ENCODE data around the gene NMD3.
"Not testable (repeated sequence)": the region's sequence is repeated elsewhere in the genome, so short reads cannot be mapped to it uniquely, and the experiment has no call there.

Gene NMD3

DNA sequence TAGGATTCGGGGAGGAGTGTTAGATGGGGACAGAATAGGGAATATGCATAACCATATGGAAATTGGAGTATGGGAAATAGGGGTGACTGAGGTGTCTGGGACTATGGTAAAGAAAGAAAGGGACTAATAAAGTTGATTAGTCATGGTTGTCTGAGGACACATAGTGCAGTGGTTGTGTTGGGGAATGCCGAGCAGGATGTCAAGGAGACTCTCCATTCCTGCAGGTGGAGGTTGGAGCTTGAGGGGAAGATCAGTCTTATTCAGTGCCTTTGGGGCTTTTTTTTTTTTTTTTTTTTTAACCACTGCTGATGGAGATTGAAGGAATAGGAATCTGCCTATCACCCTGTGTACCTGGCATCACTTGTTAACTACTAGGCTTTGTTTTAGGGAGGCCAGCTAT lies 10.8 kb downstream of the NMD3 start:
- no peak for DNase-seq

DNA sequence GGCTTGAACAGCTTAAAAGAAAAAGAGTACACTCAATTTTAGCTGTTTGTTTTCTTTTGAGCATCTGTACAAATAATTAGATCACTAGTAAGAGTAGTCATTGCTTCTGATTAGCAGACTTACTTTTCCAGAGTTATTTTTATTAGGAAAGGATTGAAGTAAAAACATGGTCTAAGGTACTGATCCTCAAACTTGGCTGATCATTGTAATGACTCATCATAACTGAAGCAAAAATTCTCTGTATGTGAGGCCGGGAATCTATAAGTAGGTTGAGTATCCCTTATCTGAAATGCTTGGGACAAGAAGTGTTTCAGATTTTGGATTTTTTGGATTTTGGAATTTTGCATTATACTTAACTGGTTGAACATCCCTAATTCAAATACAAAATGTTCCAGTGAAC lies 12.4 kb downstream of the NMD3 start:
- no peak for DNase-seq

DNA sequence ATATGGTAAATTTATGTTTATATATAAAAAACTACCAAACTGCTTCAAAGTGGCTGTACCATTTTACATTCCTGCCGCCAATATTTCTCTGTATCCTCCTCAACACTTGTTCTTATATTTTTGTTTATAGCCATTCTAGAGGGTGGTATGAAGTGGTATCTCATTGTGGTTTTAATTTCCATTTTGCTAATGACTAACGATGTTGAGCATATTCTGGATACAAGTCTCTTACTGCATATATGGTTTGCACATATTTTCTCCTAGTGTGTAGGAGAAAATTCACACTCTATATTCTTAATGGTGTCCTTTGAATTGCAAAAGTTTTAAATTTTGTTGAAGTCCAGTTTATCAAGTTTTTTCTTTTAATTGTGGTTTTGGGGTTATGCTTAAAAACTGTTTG lies 15.1 kb downstream of the NMD3 start:
- DNase-seq = no peak

DNA sequence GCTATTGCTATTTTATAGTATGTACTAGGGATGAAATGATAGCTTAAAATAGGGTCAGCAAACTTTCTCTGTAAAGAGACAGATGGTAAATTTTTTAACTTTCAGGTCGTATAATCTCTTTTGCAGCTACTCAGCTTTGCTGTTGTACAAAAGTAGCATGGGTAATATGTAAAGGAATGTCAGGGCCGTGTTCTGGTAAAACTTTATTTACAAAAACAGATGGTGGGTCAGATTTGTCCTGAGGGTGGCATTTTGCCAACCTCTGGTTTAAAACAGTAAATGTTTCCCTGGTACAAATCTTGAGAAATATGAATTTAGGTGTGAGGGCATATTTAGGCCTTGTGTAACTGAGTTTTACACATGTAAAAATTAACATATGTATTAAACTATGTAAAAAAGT lies 18.6 kb downstream of the NMD3 start:
- no peak for DNase-seq

DNA sequence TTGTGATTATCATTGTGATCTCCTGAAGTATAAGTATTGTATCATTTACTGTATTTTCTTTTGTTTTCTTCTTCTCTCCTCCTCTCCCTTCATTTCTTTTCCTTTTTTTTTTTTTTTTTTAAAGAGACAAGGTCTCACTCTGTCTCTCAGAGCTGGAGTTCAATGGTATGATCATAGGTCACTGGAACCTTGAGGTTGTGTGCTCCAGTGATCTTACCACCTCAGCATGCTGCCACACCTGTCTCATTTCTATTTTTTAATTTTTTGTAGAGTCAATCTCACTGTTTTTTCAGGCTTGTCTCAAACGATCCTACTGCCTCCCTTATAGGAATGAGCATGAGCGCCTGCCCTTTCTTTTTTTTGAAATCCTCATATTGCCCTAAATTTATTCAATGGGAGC lies 23.4 kb downstream of the NMD3 start:
- no peak for DNase-seq

DNA sequence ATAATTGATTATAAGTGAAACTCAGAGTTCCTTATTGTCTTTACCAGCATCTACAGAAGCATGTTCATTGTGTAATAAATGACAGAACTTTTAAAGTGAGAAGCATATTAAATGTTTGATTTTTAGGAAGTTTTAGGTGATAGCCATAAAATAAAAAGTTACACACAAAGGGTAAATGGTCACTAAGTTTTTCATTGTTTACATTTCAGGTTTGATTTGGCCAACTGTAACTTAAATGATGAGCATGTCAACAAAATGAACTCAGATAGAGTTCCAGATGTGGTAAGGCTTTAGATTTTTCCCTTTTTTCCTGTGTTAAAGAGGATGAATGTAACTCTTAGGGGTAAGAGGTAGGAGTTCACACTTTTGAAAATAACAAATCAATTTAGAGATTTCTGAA lies 25.9 kb downstream of the NMD3 start:
- no peak for DNase-seq

DNA sequence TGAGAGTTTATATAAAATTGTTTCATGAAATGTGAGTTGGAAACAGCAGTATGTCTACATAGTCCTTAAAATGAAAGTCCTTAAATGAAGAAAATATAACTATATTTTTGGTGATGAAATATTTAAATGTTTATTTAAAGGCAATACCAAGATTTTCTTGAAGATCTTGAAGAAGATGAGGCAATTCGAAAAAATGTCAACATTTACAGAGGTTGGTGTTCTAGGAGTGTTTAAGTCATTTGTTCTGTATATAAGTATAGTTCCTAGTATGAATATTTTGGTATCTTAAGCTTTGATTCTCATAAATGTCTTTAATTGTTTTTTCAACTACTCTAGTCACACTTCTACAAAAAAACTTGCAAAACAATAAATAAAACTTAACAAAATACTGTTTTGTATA lies 29.0 kb downstream of the NMD3 start:
- DNase-seq = no peak

DNA sequence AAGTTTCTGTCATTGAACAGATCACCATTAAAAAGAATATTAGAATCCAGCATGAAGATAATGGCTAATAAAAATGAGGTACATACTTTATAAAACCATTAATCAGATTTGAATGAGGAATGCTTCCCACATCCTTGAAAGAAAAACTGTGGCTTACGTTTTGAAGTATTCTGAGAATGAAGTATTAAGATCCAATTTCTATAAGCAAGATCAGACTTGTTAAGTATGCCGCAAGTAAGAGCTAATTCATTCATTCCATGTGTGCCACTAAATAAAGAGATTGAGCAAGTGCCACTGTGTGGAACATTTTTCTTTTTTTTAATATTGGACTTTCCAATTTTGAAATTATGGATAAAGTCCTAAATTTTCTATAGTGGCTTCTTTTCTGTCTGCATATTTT lies 30.6 kb downstream of the NMD3 start:
- no peak for DNase-seq

DNA sequence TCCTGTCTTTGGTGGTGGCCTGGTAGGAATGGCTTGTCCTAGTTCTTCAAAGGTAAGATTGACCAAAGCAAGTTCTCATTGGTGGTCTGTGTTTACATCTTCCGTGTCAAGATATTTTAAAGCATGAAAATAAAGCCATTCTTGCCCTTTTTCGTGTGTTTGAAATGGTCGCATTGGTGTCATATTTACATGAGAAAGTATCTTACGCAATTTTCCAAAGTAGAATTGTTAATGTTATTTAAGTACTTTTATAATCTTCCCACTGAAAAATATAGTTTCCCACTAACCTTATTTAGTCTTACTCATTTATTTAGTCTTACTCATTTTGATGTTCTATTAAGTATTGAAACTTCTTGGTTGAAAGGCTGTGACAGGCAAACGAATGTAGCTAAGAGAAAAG lies 31.0 kb downstream of the NMD3 start:
- DNase-seq = no peak

DNA sequence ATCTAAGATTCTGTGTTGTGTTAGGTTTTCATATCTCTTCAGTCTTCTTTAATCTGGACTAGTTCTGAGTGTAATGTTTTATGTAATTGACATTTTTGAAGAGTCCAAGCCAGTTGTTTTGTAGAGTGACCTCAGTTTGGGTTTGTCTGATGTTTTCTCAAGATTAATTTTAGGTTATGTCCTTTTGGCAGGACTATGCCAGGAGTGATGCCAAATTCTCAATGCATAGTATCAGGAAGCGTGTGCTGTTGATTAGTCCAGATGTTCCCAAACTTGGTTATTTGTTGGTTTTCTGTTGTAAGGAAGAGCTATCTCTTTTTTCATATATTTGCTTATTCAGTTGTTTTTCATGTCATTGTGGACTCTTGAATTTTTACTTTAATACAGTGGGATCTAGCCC lies 32.6 kb downstream of the NMD3 start:
- no peak for DNase-seq

DNA sequence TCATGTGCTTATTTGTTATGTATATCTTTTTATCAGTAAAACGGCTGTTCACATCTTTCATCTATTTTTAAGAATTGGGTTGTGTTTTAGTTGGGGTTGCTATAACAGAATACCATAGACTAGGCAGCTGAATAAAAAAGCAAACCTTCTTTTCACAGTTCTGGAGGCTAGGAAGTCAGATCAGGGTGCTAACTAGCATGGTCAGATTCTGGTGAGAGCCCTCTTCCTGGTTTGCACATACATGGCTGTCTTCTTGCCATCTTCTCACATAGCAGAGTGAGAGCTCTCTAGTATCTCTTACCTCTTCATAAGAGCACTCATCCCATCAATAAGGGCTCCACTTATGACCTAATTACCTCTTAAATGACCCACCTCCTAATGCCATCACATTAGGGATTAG lies 33.8 kb downstream of the NMD3 start:
- DNase-seq = no peak

DNA sequence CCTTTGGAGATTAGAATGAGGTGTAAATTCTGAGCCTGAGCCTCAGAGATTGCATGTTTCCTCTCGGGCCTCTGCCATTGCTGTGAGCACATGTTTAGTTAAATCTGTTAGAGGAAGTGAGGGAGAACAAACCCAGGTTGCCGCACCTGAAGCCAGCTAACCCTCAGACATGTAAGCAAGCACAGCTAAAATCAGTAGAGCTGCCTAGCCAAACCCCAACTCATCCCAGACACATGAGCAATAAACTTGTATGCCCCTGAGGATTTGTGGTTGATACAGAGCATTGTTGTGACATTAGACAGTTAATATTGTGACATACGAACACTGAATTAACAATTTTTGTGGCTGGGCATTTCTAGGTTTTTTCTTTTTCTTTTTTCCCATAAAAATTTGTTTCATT lies 41.9 kb downstream of the NMD3 start:
- DNase-seq = no peak

DNA sequence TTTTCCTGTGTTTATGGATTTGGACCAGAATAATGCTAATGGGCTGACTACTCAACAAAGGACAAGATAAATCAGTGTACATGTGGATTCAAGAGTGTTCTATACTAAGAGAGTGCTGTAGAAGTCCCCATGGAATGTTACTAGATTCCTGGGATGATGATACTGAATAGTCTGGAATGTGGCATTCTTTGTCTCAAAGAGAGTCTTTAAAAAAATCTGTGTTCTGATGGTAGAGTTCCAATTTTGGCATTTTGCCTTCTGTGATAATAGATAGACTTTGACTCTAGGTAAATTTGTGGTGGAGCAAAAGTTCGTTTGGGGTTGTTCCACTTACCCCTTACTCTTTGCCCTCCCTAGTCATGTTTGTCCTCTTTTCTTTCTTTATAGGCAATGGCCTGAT lies 43.7 kb downstream of the NMD3 start:
- no peak for DNase-seq

DNA sequence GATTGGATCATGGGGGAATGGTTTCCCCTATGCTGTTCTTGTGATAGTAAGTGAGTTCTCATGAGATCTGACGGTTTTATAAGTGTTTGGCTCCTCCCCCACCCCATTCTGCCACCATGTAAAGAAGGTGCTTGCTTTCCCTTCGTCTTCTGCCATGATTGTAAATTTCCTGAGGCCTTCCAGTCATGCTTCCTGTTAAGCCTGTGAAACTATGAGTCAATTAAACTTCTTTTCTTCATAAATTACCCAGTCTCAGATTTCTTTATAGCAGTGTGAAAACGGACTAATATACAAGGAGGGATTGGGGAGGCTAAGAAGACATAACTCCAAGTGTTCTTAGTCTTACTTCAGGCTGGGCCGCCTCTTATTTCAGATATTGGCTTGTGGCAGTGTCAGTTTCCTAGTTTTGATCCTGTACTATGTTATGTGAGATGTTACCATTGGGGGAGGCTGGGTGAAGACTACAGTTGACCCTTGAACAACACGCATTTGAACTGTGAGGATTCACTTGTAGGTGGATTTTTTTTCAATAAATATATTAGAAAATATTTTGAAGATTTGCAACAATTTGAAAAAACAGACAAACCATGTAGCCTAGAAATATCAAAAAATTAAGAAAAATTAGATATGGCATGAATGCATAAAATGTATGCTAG lies 44.9 kb downstream of the NMD3 start:
- no peak for DNase-seq

DNA sequence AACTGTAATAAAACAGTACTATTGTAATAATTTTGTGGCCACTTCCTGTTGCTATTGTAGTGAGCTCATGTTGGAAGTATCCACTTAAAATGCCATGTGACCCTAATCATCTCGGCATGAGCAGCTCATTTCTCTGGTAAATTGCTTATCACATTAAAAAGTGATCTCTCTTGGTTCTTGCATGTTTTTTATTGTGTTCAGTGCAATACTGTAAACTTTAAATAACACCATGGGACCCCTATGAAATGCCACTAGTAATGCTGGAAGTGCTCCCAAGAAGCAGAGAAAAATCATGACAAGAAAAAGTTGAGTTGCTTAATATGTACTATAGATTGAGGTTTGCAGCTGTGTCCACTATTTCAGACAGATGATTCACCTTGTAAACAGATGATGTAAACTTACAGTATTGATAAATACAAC lies 45.6 kb downstream of the NMD3 start:
- DNase-seq = no peak

DNA sequence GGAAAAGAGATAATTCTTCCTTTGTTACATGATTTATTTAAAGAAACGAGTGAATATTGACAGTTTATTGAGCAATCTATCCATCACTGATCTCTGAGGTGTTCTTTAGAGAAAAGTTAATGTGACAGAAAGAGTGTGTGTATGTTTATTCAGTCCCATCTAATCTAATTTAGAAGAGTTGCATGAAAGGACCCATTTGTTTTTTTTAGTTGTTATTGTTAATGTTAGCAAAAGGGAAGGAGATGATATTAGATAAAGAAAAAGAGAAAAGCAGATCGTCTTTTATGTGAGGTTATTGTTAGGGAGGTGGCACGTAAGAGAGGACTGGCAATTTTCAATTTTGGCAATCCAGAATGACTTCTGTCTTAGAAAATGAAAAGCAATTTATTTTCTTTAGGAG lies 46.5 kb downstream of the NMD3 start:
- DNase-seq = no peak

DNA sequence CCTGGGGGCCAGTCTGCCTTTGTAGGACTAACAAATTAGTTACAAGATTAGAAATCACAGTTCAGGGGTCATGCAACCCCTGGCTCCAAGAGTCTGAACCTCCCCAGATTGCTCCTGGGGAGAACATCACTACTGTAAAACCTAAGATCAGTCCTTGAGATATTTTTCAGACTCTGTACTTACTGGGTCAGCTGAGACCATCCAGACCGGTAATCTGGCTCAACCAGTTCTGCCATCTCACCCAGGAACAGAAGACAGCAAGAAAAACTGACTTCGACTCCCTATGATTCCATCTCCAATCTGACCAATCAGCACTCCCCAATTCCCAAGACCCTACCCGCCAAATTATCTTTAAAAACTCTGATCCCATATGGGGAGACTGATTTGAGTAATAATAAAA lies 47.5 kb downstream of the NMD3 start:
- no peak for DNase-seq

DNA sequence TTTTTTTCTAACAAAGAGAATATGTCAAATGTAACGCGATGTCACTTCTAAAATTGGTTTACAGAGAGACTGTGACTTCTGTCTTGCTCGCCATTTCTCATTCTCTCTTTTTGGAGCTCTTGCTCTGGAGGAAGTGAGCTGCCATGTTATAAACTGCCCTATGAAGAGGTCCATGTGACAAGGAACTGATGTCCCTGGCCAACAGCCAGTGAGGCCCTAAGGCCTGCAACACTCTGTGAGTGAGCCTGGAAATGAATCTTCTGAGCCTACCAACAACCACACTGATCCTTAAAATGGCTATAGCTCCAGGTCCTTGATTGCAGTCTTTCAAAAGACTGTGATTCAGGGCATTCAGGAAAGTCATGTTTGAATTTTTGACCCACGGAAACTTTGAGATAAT lies 49.9 kb downstream of the NMD3 start:
- DNase-seq = no peak

DNA sequence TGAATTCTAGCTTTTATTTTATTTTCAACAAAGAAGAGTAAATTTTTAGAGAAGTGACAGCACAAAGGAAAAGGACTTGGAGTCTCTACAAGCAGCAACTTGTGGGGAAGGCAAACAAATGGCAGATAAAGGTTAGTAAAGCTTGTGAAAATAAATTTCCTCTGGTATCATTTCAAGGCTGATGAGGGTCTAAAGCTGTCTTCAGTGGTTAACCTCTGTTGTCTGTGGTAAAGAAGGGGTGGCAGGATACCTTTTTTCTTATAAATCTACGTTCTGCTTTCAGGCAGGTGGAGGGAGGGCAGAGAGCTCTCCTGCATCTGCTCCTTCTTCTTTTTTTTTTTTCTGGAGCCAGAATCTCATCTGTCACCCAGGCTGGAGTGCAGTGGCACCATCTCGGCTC lies 50.5 kb downstream of the NMD3 start:
- no peak for DNase-seq

DNA sequence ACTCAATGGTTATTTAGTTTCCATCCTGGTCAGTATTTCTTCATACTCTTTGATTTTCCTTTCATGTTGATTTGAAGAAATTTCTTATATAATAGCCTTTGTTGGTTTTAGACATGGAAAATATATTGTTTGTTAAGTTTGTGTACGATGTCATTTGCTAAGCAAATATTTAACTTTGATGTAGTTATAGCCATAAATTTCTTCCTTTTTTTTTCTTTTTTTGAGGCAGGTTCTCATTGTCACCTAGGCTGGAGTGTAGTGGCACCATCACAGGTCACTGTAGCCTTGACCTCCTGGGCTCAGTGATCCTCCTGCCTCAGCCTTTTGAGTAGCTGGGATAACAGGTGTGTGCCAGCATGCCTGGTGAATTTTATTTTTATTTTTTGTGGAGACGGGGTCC lies 51.4 kb downstream of the NMD3 start:
- no peak for DNase-seq

DNA sequence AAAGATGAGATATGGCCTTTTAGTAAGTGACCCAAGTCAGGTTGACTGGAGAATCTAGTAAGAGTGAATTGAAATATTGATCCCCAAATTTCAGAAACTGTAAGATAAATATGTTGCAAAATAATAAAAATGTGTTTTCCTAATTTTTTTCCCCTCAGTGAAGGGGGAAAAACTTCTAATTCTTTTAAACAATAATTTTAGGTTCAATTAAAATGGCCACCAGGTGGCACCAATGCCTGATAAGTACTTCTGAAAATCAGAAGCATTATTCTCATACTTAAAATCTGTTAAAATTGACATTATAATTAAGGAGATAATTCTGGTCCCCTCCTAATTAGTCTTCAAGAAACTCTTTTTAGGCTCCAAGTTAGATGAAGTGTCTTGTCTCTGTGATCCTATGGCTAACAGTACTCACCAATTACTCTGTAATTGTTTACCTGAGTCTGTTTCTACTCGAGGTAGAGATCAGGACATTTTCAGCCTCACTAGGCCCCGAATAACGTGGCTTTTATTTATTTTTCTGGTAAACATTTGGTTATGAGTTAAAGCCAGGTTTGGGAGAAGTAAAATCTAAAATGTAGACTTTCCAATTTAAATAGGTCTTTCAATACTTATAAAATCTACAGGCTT lies 52.6 kb downstream of the NMD3 start:
- no peak for DNase-seq

DNA sequence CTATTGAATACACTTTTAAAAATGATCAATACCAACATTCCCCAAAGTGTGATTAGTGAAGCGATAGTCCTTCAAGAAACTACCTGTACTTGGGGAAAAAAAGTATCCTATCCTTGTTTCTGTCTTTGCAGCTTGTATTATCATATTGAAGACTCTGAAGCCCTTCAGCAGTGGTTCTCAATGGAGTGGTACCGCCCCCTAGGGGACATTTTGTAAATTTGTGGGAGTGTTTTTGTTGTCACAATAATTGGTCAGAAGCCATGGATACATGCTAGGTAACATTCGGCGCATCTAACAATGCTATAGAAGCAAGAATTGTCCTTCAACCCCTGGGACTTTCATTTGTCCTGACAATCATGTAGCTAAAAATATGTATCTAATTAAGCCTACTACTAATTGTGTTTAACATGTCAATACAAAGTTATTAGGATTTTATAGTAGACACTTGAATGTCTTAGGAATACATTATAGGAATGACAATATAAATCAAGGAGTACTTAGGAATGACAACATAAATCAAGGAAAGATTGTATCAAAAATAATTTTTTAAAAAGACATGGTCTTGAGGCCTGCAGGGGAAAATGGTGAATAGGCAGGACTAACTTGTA lies 53.7 kb downstream of the NMD3 start:
- DNase-seq = no peak

DNA sequence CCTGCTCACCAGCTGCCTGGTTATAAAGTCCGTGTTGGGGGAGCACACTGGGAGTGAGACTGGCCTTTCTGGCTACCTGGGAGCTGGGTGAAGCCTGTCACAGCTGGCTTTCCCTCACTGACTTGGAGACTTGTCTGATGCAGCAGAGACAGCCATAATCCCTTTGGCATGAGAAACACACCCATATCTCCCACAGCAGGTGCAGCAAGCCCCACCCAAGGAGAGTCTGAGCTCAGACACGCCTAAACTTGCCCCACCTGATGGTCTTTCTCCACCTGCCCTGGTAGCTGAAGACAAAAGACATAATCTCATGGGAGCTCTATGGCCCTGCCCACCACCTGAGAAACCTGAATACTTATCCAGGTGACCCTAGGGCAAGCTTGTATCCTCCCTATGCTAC lies 54.8 kb downstream of the NMD3 start:
- no peak for DNase-seq

DNA sequence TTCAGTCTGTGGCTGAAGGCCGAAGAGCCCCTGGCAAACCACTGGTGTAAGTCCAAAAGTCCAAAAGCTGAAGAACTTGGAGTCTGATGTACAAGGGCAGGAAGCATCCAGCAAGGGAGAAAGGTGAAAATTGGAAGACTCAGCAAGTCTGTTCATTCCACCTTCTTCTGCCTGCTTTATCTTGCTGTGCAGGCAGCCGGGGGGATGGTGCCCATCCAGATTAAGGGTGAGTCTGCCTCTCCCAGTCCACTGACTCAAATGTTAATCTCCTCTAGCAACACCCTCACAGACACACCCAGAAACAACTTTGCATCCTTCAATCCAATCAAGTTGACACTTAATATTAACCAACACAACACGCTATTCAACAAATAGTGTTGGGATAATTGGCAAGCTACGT lies 61.3 kb downstream of the NMD3 start:
- DNase-seq = not testable (repeated sequence)

DNA sequence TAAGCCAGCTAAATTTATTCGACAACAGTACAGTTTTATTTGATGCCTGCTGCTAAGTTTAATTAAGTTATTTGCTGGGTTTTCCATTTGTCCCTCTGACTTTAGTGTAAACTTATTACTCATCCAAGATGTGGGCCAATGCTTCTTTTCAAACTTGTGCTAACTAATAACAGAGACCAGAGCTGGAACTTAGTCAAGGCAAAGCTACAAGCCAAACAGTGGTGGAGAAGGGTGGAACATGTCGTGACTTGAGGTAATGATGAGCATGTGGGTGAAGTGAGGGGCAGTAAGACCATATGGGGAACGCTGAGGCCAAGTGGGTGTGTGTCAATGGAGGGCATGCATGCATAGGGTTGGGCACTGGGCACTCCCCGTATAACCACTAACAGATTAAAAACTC lies 63.9 kb downstream of the NMD3 start:
- no peak for DNase-seq
